Measurements from ENCODE around the gene PTPRU. TPM values are rescaled to one million over a fixed set of nuclear protein-coding genes. Genes with fewer than 3 reads are reported as not detected.

PTPRU gene
- total RNA-seq, 1 experiment from 2014 or later, result 25.7 TPM

- H3K9me3 ChIP-seq (ENCODE audit: low read length), result no peaks in the 10 kb centered on the region
Observed at GRCh38 chr1:29196863-29197589, 39.3 kb upstream of the PTPRU start.

GRCh38 chr1:29197590-29197924 is 38.8 kb upstream of the PTPRU start:
- no peak overlapping the region for H3K27ac ChIP-seq (ENCODE audit: low read length)
- no peaks in the 10 kb centered on the region for H4K20me1 ChIP-seq (ENCODE audit: low read length)
- peaks cover 21% of the 10 kb centered on the region for H3K36me3 ChIP-seq (ENCODE audit: low read depth, low read length)
- H3K27me3 ChIP-seq (ENCODE audit: low read length), result no peaks in the 10 kb centered on the region
- TF ChIP-seq EZH2 (IDR thresholded peaks at IDR 0.05; ENCODE audit: low read length, unreplicated experiment) (no peak), CTCF (conservative IDR thresholded peaks at IDR 0.05; ENCODE audit: low read depth, low read length) (peak; percentile 67)
- no peaks in the 10 kb centered on the region for H3K9me3 ChIP-seq (ENCODE audit: low read length)
- no peak overlapping the region for H3K9ac ChIP-seq (ENCODE audit: low read length)
- DNase-seq (peak; percentile 60), ATAC-seq (peak; percentile 92)
- H3K4me2 ChIP-seq (ENCODE audit: low read length), result no peak overlapping the region
- no TSS peak for BruUV-seq (replicated peaks)
- H3K9me2 ChIP-seq (replicated peaks; ENCODE audit: low read length), result no peaks in the 10 kb centered on the region
- POLR2A ChIA-PET (ENCODE audit: unreplicated experiment), result interaction anchor here (0.5 to 1.5 kb wide), 2 partner anchors 16 to 313 kb away, joined by 7 to 11 read pairs; partner anchors contain the start of gene SRSF4
- CTCF ChIA-PET, result interaction anchor here (0.5 to 1.8 kb wide), 5 partner anchors 16 to 316 kb away, joined by 3 to 12 read pairs (median 8); partner anchors contain the start of gene SRSF4
- peaks cover 12% of the 10 kb centered on the region for H3K4me1 ChIP-seq (ENCODE audit: insufficient read depth, low read length)
- no peak overlapping the region for H2AFZ ChIP-seq (ENCODE audit: low read length)
- no peaks in the 10 kb centered on the region for H3K79me2 ChIP-seq (ENCODE audit: low read length)
- no peak overlapping the region for H3K4me3 ChIP-seq (ENCODE audit: low read length)
- no peaks in the 10 kb centered on the region for H3F3A ChIP-seq (ENCODE audit: low read length, unreplicated experiment)
- intact Hi-C loops (cut with micrococcal nuclease), result loop anchor here (1.0 kb wide), 1 partner anchor 315 kb away; no protein-coding TSS in a partner anchor

More at GRCh38 chr1:29196863-29197589, 39.3 kb upstream of the PTPRU start:
- TF ChIP-seq CTCF (conservative IDR thresholded peaks at IDR 0.05; ENCODE audit: low read depth, low read length) (no peak), EZH2phosphoT487 (IDR thresholded peaks at IDR 0.05; ENCODE audit: borderline replicate concordance, low read length) (no peak), EZH2 (IDR thresholded peaks at IDR 0.05; ENCODE audit: low read length, unreplicated experiment) (no peak)
- Histone ChIP-seq H3F3A (ENCODE audit: low read length, unreplicated experiment) (no peaks in the 10 kb centered on the region), H3K4me1 (ENCODE audit: insufficient read depth, low read length) (peaks cover 7% of the 10 kb centered on the region), H3K79me2 (ENCODE audit: low read length) (no peaks in the 10 kb centered on the region), H3K9ac (ENCODE audit: low read length) (no peak overlapping the region), H3K4me2 (ENCODE audit: low read length) (no peak overlapping the region), H3K4me3 (ENCODE audit: low read length) (no peak overlapping the region), H2AFZ (ENCODE audit: low read length) (no peak overlapping the region), H3K9me2 (replicated peaks; ENCODE audit: low read length) (no peaks in the 10 kb centered on the region), H3K27me3 (ENCODE audit: low read length) (no peaks in the 10 kb centered on the region), H4K20me1 (ENCODE audit: low read length) (no peaks in the 10 kb centered on the region), H3K27ac (ENCODE audit: low read length) (no peak overlapping the region), H3K36me3 (ENCODE audit: low read depth, low read length) (peaks cover 21% of the 10 kb centered on the region)
- ChIA-PET POLR2A (ENCODE audit: unreplicated experiment) (interaction anchor here (1.5 kb wide), 1 partner anchor 15 kb away, joined by 7 read pairs; the partner anchor contains the start of gene SRSF4), CTCF (interaction anchor here (0.5 to 1.8 kb wide), 4 partner anchors 16 to 315 kb away, joined by 3 to 12 read pairs (median 10); partner anchors contain the start of gene SRSF4)
- peak; percentile 68 for ATAC-seq
- peak; percentile 45 for DNase-seq
- BruUV-seq (replicated peaks), result no TSS peak
- intact Hi-C loops (cut with micrococcal nuclease), result loop anchor here (1.0 kb wide), 1 partner anchor 315 kb away; no protein-coding TSS in a partner anchor

GRCh38 chr1:29197993-29198392 is 38.3 kb upstream of the PTPRU start:
- CTCF ChIA-PET, result interaction anchor here (0.5 to 1.8 kb wide), 3 partner anchors 16 to 316 kb away, joined by 3 to 12 read pairs (median 8); partner anchors contain the start of gene SRSF4
- BruUV-seq (replicated peaks), result no TSS peak

More at GRCh38 chr1:29197993-29198392, 38.3 kb upstream of the PTPRU start:
- Histone ChIP-seq H3F3A (ENCODE audit: low read length, unreplicated experiment) (no peaks in the 10 kb centered on the region), H3K4me1 (ENCODE audit: insufficient read depth, low read length) (peaks cover 14% of the 10 kb centered on the region), H3K36me3 (ENCODE audit: low read depth, low read length) (peaks cover 21% of the 10 kb centered on the region), H2AFZ (ENCODE audit: low read length) (no peak overlapping the region), H4K20me1 (ENCODE audit: low read length) (no peaks in the 10 kb centered on the region), H3K27me3 (ENCODE audit: low read length) (no peaks in the 10 kb centered on the region), H3K79me2 (ENCODE audit: low read length) (no peaks in the 10 kb centered on the region), H3K27ac (ENCODE audit: low read length) (no peak overlapping the region), H3K9me3 (ENCODE audit: low read length) (no peaks in the 10 kb centered on the region), H3K4me2 (ENCODE audit: low read length) (no peak overlapping the region), H3K9ac (ENCODE audit: low read length) (no peak overlapping the region), H3K9me2 (replicated peaks; ENCODE audit: low read length) (no peaks in the 10 kb centered on the region), H3K4me3 (ENCODE audit: low read length) (no peak overlapping the region)
- POLR2A ChIA-PET (ENCODE audit: unreplicated experiment), result interaction anchor here (0.5 to 1.5 kb wide), 2 partner anchors 16 to 313 kb away, joined by 7 to 11 read pairs; partner anchors contain the start of gene SRSF4
- no peak for DNase-seq
- TF ChIP-seq EZH2phosphoT487 (IDR thresholded peaks at IDR 0.05; ENCODE audit: borderline replicate concordance, low read length) (no peak), EZH2 (IDR thresholded peaks at IDR 0.05; ENCODE audit: low read length, unreplicated experiment) (no peak), CTCF (conservative IDR thresholded peaks at IDR 0.05; ENCODE audit: low read depth, low read length) (no peak)
- intact Hi-C loops (cut with micrococcal nuclease), result loop anchor here (1.0 kb wide), 1 partner anchor 316 kb away; no protein-coding TSS in a partner anchor
- no peak for ATAC-seq
